ENCODE results near the gene GSTA2. TPM values are rescaled to one million over a fixed set of nuclear protein-coding genes. Genes with fewer than 3 reads are reported as not detected.
"Not testable (repeated sequence)": the region's sequence is repeated elsewhere in the genome, so short reads cannot be mapped to it uniquely, and the experiment has no call there.

Gene GSTA2
- total and polyA plus RNA-seq, 4 donors = 2.0 to 6.8 (median 3.1) TPM

DNA sequence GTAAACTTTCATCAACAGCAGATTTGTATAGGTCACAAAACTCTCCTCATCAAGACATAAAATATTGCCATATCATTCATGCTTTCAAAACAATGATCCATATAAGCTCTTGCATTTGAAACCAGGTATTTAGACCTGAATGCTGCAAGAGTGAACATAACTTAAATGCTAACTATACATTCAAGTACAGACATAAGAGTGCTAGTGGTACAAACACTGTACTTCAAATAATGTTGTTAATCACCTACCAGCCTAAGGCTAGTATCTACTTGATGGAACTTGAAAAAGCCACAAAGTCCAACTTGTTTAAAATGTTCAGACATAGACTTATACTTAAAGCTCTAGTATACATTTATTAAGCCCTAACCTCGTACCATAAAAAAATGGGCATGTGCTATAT, 16.0 kb upstream of the GSTA2 start:
- H3K4me3 ChIP-seq = no peak overlapping the region
- 64 to 71% methylated on average over 1 of the region's 1 CpG for WGBS, 2 donors
- no peak for ATAC-seq (ENCODE audit: insufficient read depth, low FRiP score)
- no peak overlapping the region for H3K27ac ChIP-seq (ENCODE audit: low read depth in 1 of 2, low read length in 1 of 2)
- H3K4me1 ChIP-seq (ENCODE audit: control insufficient read depth in 5 of 5, insufficient read depth in 5 of 5, low read length in 5 of 5) = no peaks in the 10 kb centered on the region
- H3K9me3 ChIP-seq (ENCODE audit: control insufficient read depth in 4 of 4, insufficient read depth in 3 of 4, low read length in 3 of 4) = no peaks in the 10 kb centered on the region
- no peak overlapping the region for H3K9ac ChIP-seq (ENCODE audit: insufficient read depth in 1 of 2, low read length in 2 of 2)
- no peaks in the 10 kb centered on the region for H3K27me3 ChIP-seq (ENCODE audit: control insufficient read depth in 3 of 3, insufficient read depth in 3 of 3, low read length in 2 of 3)
- H3K36me3 ChIP-seq (ENCODE audit: control insufficient read depth in 4 of 4, insufficient read depth in 4 of 4, low read length in 4 of 4) = no peaks in the 10 kb centered on the region
- DNase-seq = no peak
- TF ChIP-seq, protein P1, sequence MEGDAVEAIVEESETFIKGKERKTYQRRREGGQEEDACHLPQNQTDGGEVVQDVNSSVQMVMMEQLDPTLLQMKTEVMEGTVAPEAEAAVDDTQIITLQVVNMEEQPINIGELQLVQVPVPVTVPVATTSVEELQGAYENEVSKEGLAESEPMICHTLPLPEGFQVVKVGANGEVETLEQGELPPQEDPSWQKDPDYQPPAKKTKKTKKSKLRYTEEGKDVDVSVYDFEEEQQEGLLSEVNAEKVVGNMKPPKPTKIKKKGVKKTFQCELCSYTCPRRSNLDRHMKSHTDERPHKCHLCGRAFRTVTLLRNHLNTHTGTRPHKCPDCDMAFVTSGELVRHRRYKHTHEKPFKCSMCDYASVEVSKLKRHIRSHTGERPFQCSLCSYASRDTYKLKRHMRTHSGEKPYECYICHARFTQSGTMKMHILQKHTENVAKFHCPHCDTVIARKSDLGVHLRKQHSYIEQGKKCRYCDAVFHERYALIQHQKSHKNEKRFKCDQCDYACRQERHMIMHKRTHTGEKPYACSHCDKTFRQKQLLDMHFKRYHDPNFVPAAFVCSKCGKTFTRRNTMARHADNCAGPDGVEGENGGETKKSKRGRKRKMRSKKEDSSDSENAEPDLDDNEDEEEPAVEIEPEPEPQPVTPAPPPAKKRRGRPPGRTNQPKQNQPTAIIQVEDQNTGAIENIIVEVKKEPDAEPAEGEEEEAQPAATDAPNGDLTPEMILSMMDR (IDR thresholded peaks at IDR 0.05; ENCODE audit: control extremely low read depth, extremely low read depth) = no peak

DNA sequence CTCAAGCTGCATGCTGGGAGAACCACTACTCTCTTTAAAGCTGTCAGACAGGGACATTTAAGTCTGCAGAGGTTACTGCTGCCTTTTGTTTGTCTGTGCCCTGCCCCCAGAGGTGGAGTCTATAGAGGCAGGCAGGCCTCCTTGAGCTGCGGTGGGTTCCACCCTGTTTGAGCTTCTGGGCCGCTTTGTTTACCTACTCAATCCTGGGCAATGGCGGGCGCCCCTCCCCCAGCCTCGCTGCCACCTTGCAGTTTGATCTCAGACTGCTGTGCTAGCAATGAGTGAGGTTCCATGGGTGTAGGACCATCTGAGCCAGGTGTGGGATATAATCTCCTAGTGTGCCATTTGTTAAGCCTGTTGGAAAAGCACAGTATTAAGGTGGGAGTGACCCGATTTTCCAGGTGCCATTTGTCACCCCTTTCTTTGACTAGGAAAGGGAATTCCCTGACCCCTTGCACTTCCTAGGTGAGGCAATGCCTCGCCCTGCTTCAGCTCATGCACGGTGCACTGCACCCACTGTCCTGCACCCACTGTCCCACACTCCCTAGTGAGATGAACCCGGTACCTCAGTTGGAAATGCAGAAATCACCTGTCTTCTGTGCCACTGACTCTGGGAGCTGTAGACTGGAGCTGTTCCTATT, 13.6 kb upstream of the GSTA2 start:
- not testable (repeated sequence) for H3K36me3 ChIP-seq (ENCODE audit: control insufficient read depth in 4 of 4, insufficient read depth in 4 of 4, low read length in 4 of 4); DNase-seq; H3K9ac ChIP-seq (ENCODE audit: insufficient read depth in 1 of 2, low read length in 2 of 2); H3K4me3 ChIP-seq; H3K9me3 ChIP-seq (ENCODE audit: control insufficient read depth in 4 of 4, insufficient read depth in 3 of 4, low read length in 3 of 4); ATAC-seq (ENCODE audit: insufficient read depth, low FRiP score); H3K27me3 ChIP-seq (ENCODE audit: control insufficient read depth in 3 of 3, insufficient read depth in 3 of 3, low read length in 2 of 3); H3K4me1 ChIP-seq (ENCODE audit: control insufficient read depth in 5 of 5, insufficient read depth in 5 of 5, low read length in 5 of 5); H3K27ac ChIP-seq (ENCODE audit: low read depth in 1 of 2, low read length in 1 of 2)
- 82 to 95% methylated on average over 9 of the region's 9 CpGs for WGBS, 2 donors

DNA sequence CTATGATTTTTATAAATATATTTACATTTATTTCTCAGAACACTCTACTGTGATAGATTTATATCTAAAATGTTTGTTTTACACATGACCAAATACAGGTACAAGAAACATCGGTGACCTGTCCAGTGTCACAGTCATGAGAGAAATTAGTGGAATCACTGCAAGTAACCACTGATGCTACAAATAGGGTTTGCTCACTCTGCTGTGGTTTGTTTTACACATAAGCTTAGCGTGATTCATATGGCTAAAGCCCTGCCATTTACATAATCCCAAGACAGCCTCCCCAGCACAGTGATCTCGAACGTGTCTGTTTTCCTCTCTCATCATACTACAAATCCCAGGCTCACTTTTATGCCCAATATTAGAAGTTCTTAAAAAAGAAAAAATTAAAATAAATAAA, 6.1 kb upstream of the GSTA2 start:
- 69 to 87% methylated on average over 4 of the region's 4 CpGs for WGBS, 2 donors
- ATAC-seq (ENCODE audit: insufficient read depth, low FRiP score) = not testable (repeated sequence)

DNA sequence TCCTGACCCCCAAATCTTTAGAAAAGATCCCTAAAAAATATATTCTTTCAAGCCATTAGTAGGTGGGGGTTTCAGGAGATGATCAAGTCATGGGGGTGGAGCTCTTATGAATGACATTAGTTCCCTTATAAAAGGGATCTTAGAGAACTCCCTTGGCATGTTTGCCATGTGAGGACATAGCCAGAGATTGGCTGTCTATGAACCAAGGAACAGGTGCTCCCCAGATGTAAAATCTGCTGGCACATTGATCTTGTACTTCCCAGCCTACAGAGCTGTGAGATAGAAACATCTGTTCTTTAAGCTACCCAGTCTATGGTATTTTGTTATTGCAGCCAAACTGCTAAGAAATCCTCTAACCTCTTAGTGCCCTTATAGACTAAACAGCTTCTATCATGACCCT, 4.4 kb upstream of the GSTA2 start:
- H3K9ac ChIP-seq (ENCODE audit: insufficient read depth in 1 of 2, low read length in 2 of 2); H3K27ac ChIP-seq (ENCODE audit: low read depth in 1 of 2, low read length in 1 of 2); H3K4me3 ChIP-seq; ATAC-seq (ENCODE audit: insufficient read depth, low FRiP score); H3K36me3 ChIP-seq (ENCODE audit: control insufficient read depth in 4 of 4, insufficient read depth in 4 of 4, low read length in 4 of 4); DNase-seq; H3K27me3 ChIP-seq (ENCODE audit: control insufficient read depth in 3 of 3, insufficient read depth in 3 of 3, low read length in 2 of 3); H3K9me3 ChIP-seq (ENCODE audit: control insufficient read depth in 4 of 4, insufficient read depth in 3 of 4, low read length in 3 of 4); H3K4me1 ChIP-seq (ENCODE audit: control insufficient read depth in 5 of 5, insufficient read depth in 5 of 5, low read length in 5 of 5): not testable (repeated sequence)

More for the DNA sequence above, 6.1 kb upstream of the GSTA2 start:
- not testable (repeated sequence) for H3K27me3 ChIP-seq (ENCODE audit: control insufficient read depth in 3 of 3, insufficient read depth in 3 of 3, low read length in 2 of 3); H3K27ac ChIP-seq (ENCODE audit: low read depth in 1 of 2, low read length in 1 of 2); H3K9ac ChIP-seq (ENCODE audit: insufficient read depth in 1 of 2, low read length in 2 of 2); H3K4me3 ChIP-seq; H3K36me3 ChIP-seq (ENCODE audit: control insufficient read depth in 4 of 4, insufficient read depth in 4 of 4, low read length in 4 of 4); H3K4me1 ChIP-seq (ENCODE audit: control insufficient read depth in 5 of 5, insufficient read depth in 5 of 5, low read length in 5 of 5); H3K9me3 ChIP-seq (ENCODE audit: control insufficient read depth in 4 of 4, insufficient read depth in 3 of 4, low read length in 3 of 4); DNase-seq

DNA sequence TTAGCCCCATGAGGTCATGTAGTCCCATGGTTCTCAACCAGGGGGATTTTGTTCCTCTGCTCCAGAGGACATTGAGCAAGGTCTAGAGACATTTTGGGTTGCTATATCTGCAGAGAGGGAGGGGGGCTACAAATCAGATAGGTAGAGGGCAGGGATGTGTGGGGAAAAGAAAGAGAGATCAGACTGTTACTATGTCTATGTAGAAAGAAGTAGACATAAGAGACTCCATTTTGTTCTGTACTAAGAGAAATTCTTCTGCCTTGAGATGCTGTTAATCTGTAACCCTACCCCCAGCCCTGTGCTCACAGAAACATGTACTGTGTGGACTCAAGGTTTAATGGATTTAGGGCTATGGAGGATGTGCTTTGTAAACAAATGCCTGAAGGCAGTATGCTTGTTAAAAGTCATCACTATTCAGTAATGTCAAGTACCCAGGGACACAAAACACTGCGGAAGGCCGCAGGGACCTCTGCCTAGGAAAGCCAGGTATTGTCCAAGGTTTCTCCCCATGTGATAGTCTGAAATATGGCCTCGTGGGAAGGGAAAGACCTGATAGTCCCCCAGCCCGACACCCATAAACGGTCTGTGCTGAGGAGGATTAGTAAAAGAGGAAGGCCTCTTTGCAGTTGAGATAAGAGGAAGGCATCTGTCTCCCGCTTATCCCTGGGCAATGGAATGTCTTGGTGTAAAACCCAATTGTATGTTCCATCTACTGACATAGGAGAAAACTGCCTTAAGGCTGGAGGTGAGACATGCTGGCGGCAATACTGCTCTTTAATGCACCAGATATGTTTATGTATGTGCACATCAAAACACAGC, 1.4 kb downstream of the GSTA2 start:
- not testable (repeated sequence) for H3K27me3 ChIP-seq (ENCODE audit: control insufficient read depth in 3 of 3, insufficient read depth in 3 of 3, low read length in 2 of 3); H3K36me3 ChIP-seq (ENCODE audit: control insufficient read depth in 4 of 4, insufficient read depth in 4 of 4, low read length in 4 of 4); H3K9ac ChIP-seq (ENCODE audit: insufficient read depth in 1 of 2, low read length in 2 of 2); H3K27ac ChIP-seq (ENCODE audit: low read depth in 1 of 2, low read length in 1 of 2); H3K4me1 ChIP-seq (ENCODE audit: control insufficient read depth in 5 of 5, insufficient read depth in 5 of 5, low read length in 5 of 5); DNase-seq; H3K4me3 ChIP-seq; H3K9me3 ChIP-seq (ENCODE audit: control insufficient read depth in 4 of 4, insufficient read depth in 3 of 4, low read length in 3 of 4); ATAC-seq (ENCODE audit: insufficient read depth, low FRiP score)
- WGBS, 2 donors = 71 to 73% methylated on average over 7 of the region's 7 CpGs
